ENCODE measurements around the gene PLA2G7. TPM values are rescaled to one million over a fixed set of nuclear protein-coding genes. Genes with fewer than 3 reads are reported as not detected.
"Not testable (repeated sequence)": the region's sequence is repeated elsewhere in the genome, so short reads cannot be mapped to it uniquely, and the experiment has no call there.

Gene PLA2G7
- total and polyA plus RNA-seq, 8 donors, result 0.88 to 32.1 (median 1.2) TPM

GRCh38 chr6:46777476-46778346 is 42.5 kb upstream of the PLA2G7 start:
- Histone ChIP-seq H3K36me3 (no peaks in the 10 kb centered on the region), H3K4me1 (peaks cover 0 to 25% of the 10 kb centered on the region in 2 donors), H3K9me3 (no peaks in the 10 kb centered on the region), H3K27me3 (no peaks in the 10 kb centered on the region), H3K27ac (no peak overlapping the region), H3K4me3 (no peak overlapping the region)
- ATAC-seq (no peak), DNase-seq (no peak)
- no peak for TF ChIP-seq CTCF (IDR thresholded peaks at IDR 0.05)
- intact Hi-C loops (cut with DNase I), result no loop called here

- Histone ChIP-seq H3K9me3 (no peaks in the 10 kb centered on the region), H3K4me1 (peaks cover 0 to 38% of the 10 kb centered on the region in 2 donors), H3K27me3 (no peaks in the 10 kb centered on the region), H3K4me3 (no peak overlapping the region), H3K27ac (no peak overlapping the region), H3K36me3 (no peaks in the 10 kb centered on the region)
- peak in 1 of 4 donors; percentile 55 for DNase-seq
- ATAC-seq, result peak; percentile 65
- TF ChIP-seq CTCF (IDR thresholded peaks at IDR 0.05), result no peak
- intact Hi-C loops (cut with DNase I), result no loop called here
Observed at GRCh38 chr6:46776070-46776712, 41.0 kb upstream of the PLA2G7 start.

GRCh38 chr6:46774736-46775135 is 39.6 kb upstream of the PLA2G7 start:
- peaks cover 0 to 36% of the 10 kb centered on the region in 2 donors for H3K4me1 ChIP-seq
- DNase-seq, result peak in 1 of 4 donors; percentile 61
- H3K27ac ChIP-seq; H3K27me3 ChIP-seq; H3K4me3 ChIP-seq; intact Hi-C loops (cut with DNase I); H3K36me3 ChIP-seq; ATAC-seq; H3K9me3 ChIP-seq: not testable (repeated sequence)

- no peak overlapping the region for H3K4me3 ChIP-seq
- no peak for DNase-seq
- peaks cover 0 to 36% of the 10 kb centered on the region in 2 donors for H3K4me1 ChIP-seq
- no peaks in the 10 kb centered on the region for H3K36me3 ChIP-seq
- peak overlapping the region; percentile 57 to 84 for H3K27ac ChIP-seq
- intact Hi-C loops (cut with DNase I), result no loop called here
- ATAC-seq, result peak; percentile 19
- H3K27me3 ChIP-seq, result no peaks in the 10 kb centered on the region
- no peaks in the 10 kb centered on the region for H3K9me3 ChIP-seq
- no peak for TF ChIP-seq CTCF (IDR thresholded peaks at IDR 0.05)
Observed at GRCh38 chr6:46773201-46773855, 38.2 kb upstream of the PLA2G7 start.

- DNase-seq (peak in 2 of 4 donors; percentile 7 to 77), ATAC-seq (peak; percentile 57)
- peaks cover 0 to 36% of the 10 kb centered on the region in 2 donors for H3K4me1 ChIP-seq
- peak overlapping the region; percentile 74 to 84 for H3K27ac ChIP-seq
- H3K4me3 ChIP-seq, result no peak overlapping the region
- TF ChIP-seq CTCF (IDR thresholded peaks at IDR 0.05), result no peak
- no peaks in the 10 kb centered on the region for H3K36me3 ChIP-seq
- no peaks in the 10 kb centered on the region for H3K27me3 ChIP-seq
- intact Hi-C loops (cut with DNase I), result no loop called here
- H3K9me3 ChIP-seq, result no peaks in the 10 kb centered on the region
Observed at GRCh38 chr6:46772762-46773161, 37.6 kb upstream of the PLA2G7 start.

Data from left lung (tissue), 10 donors.